HepG2 (cell line): ENCODE measurements around the gene ST13.

Experiments used
- BHLHE40 ChIP-seq: IDR thresholded peaks from 2 replicates; pipeline ENCODE4 v1.6.1; 2011; ENCODE audit warnings: low read length, improper control_type of control experiment
- CHD2 ChIP-seq: IDR thresholded peaks from 2 replicates; pipeline ENCODE4 v1.6.1; 2011; ENCODE audit warnings: low read depth, low read length, improper control_type of control experiment
- ISL2 ChIP-seq: sonication (generic); formaldehyde crosslinking; IDR thresholded peaks from 2 replicates; pipeline ENCODE4 v1.5.0; 2020; ENCODE audit warnings: missing genetic modification reagents
- MED8 ChIP-seq: sonication (generic); formaldehyde crosslinking; IDR thresholded peaks from 2 replicates; pipeline ENCODE4 v1.8.1; 2023; ENCODE audit warnings: mild to moderate bottlenecking, missing genetic modification reagents; ENCODE audit not compliant: insufficient replicate concordance
- POLR2A ChIP-seq, 2 experiments: IDR thresholded peaks; 2 replicates each; pipeline ENCODE4 v1.6.1; 2011; ENCODE audit warnings: low read depth in 2 of 2, low read length in 2 of 2, mild to moderate bottlenecking in 1 of 2, moderate library complexity in 1 of 2; ENCODE audit not compliant: insufficient read depth in 1 of 2
- POLR2AphosphoS5 ChIP-seq: IDR thresholded peaks from 2 replicates; pipeline ENCODE4 v1.6.1; 2012; ENCODE audit warnings: low read depth, low read length
- RAD21 ChIP-seq: fragments of 450-650 bp; formaldehyde crosslinking; IDR thresholded peaks from 2 replicates; pipeline ENCODE4 v1.5.0; 2020; ENCODE audit warnings: mild to moderate bottlenecking
- RXRA ChIP-seq: sonication (generic); formaldehyde crosslinking; IDR thresholded peaks from 2 replicates; pipeline ENCODE4 v1.5.1; 2020; ENCODE audit warnings: missing genetic modification reagents
- SIN3A ChIP-seq: IDR thresholded peaks from 2 replicates; pipeline ENCODE4 v1.6.1; 2011; ENCODE audit warnings: low read depth, mild to moderate bottlenecking, control low read depth, low read length, borderline replicate concordance
- ZBTB4 ChIP-seq: sonication (generic); formaldehyde crosslinking; IDR thresholded peaks from 2 replicates; pipeline ENCODE4 v1.4.0; 2020; ENCODE audit warnings: missing genetic modification reagents, mild to moderate bottlenecking, borderline replicate concordance
- ZNF253 ChIP-seq: sonication (generic); formaldehyde crosslinking; IDR thresholded peaks from 2 replicates; pipeline ENCODE4 v1.8.0; 2022; ENCODE audit warnings: mild to moderate bottlenecking, missing genetic modification reagents, borderline replicate concordance
- ZNF615 ChIP-seq: sonication (generic); formaldehyde crosslinking; IDR thresholded peaks from 2 replicates; pipeline ENCODE4 v1.5.0; 2020; ENCODE audit warnings: mild to moderate bottlenecking, missing genetic modification reagents, borderline replicate concordance
- ZSCAN25 ChIP-seq: sonication (generic); formaldehyde crosslinking; IDR thresholded peaks from 2 replicates; pipeline ENCODE4 v1.8.0; 2022; ENCODE audit warnings: mild to moderate bottlenecking, missing genetic modification reagents

DNA sequence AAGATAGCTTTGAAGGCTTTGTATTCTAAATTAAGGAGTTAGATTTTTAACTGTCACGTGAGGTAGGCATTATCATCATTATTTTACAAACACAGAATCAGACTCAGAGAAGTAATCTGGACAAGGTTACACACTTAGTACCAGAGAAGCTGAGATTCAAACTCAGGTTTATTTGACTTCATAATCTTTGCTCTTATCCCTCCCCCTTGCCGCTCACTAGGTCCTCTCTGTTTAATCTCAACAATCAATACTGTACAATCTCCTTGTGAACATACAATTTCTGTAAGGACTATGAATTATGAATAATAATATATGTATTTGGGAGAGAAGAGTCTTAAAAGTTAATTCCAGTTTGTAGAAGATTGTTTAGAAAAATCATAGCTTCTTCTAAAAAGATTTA is 10.7 kb upstream of the ST13 start:
- TF ChIP-seq BHLHE40 (no peak), ZSCAN25 (CRISPR knock-in tag) (no peak), ZNF253 (CRISPR knock-in tag) (no peak), RXRA (CRISPR knock-in tag) (no peak), POLR2AphosphoS5 (no peak), ZNF615 (CRISPR knock-in tag) (no peak), CHD2 (no peak), ZBTB4 (CRISPR knock-in tag) (no peak), ISL2 (CRISPR knock-in tag) (no peak), MED8 (no peak), SIN3A (no peak), RAD21 (no peak), POLR2A (IDR thresholded peaks at IDR 0.05; ENCODE audit: insufficient read depth in 1 of 2, low read depth in 2 of 2, low read length in 2 of 2) (no peak)
